Activated T-helper 9 cell treated with anti-CD3 and anti-CD28 coated beads, Interleukin-2, amount 50 U/mL, for 16 hours (primary cell): ENCODE data around the gene LTB4R2.

Source experiments
- DNase-seq: peaks from one replicate; pipeline ENCODE4 v3.0.0-alpha.2; 2020; ENCODE audit warnings: low read depth

Gene LTB4R2

GRCh38 chr14:24299255-24300191 is 10.4 kb upstream of the LTB4R2 start, which contains the start of the genes DHRS1 and NOP9:
Gene DHRS1 (minus strand): TSS chr14:24299780. CDS start chr14:24299106, 674 bp downstream.
Gene NOP9 (plus strand): TSS chr14:24299850. CDS start chr14:24299955, 105 bp downstream.
- peak; percentile 88 for DNase-seq

- DNase-seq = no peak
Measured at GRCh38 chr14:24300326-24300980, 9.5 kb upstream of the LTB4R2 start.

GRCh38 chr14:24304019-24304387 is 5.9 kb upstream of the LTB4R2 start:
- no peak for DNase-seq

- no peak for DNase-seq
Measured at GRCh38 chr14:24307156-24307574, 2.8 kb upstream of the LTB4R2 start.

GRCh38 chr14:24307575-24308341 is 2.2 kb upstream of the LTB4R2 start, which contains the start of gene CIDEB:
Gene CIDEB (minus strand): TSS chr14:24307977. CDS start chr14:24307858, 119 bp downstream.
- DNase-seq = peak; percentile 37

- DNase-seq = no peak
Measured at GRCh38 chr14:24308342-24309124, 1.4 kb upstream of the LTB4R2 start.

- no peak for DNase-seq
Measured at GRCh38 chr14:24310265-24310645, 315 bp downstream of the LTB4R2 start.

GRCh38 chr14:24310646-24311604 is 985 bp downstream of the LTB4R2 start, which contains the start of gene LTB4R:
Gene LTB4R (plus strand): TSS chr14:24311502. CDS start chr14:24315652, 4,150 bp downstream.
- peak; percentile 51 for DNase-seq

GRCh38 chr14:24311837-24312615 is 2.1 kb downstream of the LTB4R2 start:
- no peak for DNase-seq

- no peak for DNase-seq
Measured at GRCh38 chr14:24312736-24313507, 3.0 kb downstream of the LTB4R2 start.

GRCh38 chr14:24313913-24314312 is 4.0 kb downstream of the LTB4R2 start:
- no peak for DNase-seq

GRCh38 chr14:24314377-24315193 is 4.6 kb downstream of the LTB4R2 start:
- DNase-seq = no peak

GRCh38 chr14:24315243-24315806 is 5.4 kb downstream of the LTB4R2 start:
- no peak for DNase-seq

- no peak for DNase-seq
Measured at GRCh38 chr14:24315807-24316596, 6.1 kb downstream of the LTB4R2 start.

GRCh38 chr14:24316597-24316950 is 6.6 kb downstream of the LTB4R2 start:
- DNase-seq = no peak

- DNase-seq = no peak
Measured at GRCh38 chr14:24317141-24317928, 7.4 kb downstream of the LTB4R2 start.
